Erythroblast (primary cell): ENCODE data around the gene ZCCHC14.

Experiments
- GATA1 ChIP-seq: IDR thresholded peaks from 2 replicates; pipeline ENCODE4 v1.6.1; 2011; ENCODE audit warnings: low read depth, mild to moderate bottlenecking, control low read depth, low read length, moderate library complexity
- POLR2A ChIP-seq: IDR thresholded peaks from 2 replicates; pipeline ENCODE4 v1.6.1; 2011; ENCODE audit warnings: mild to moderate bottlenecking, low read length

GRCh38 chr16:87414251-87414680 is 78.6 kb downstream of the ZCCHC14 start:
- TF ChIP-seq POLR2A (no peak), GATA1 (no peak)
